ENCODE data around the gene TUBA4B.
A peak's percentile ranks its signal among the peaks of the same experiment; 100 is the strongest.

Gene TUBA4B

GRCh38 chr2:219218732-219219701 lies 34.0 kb upstream of the TUBA4B start, which contains the start of gene ABCB6:
Gene ABCB6 (minus strand): TSS chr2:219218958. CDS start chr2:219218673, 285 bp downstream.
- peak; percentile 95 for DNase-seq

- no peak for DNase-seq
These were observed 33.1 kb upstream of the TUBA4B start for GRCh38 chr2:219219784-219220532.

GRCh38 chr2:219220652-219221402 lies 32.2 kb upstream of the TUBA4B start:
- DNase-seq = no peak

- DNase-seq = no peak
These were observed 31.0 kb upstream of the TUBA4B start for GRCh38 chr2:219221957-219222518.

- DNase-seq = no peak
These were observed 29.0 kb upstream of the TUBA4B start for GRCh38 chr2:219223831-219224610.

GRCh38 chr2:219225350-219225749 lies 27.7 kb upstream of the TUBA4B start:
- DNase-seq = no peak

- DNase-seq = no peak
These were observed 24.8 kb upstream of the TUBA4B start for GRCh38 chr2:219228041-219228910.

GRCh38 chr2:219228911-219229304 lies 24.1 kb upstream of the TUBA4B start:
- DNase-seq = no peak

GRCh38 chr2:219229305-219230058 lies 23.6 kb upstream of the TUBA4B start, which contains the start of the genes ANKZF1 and ATG9A:
Gene ANKZF1 (plus strand): TSS chr2:219229806. CDS start chr2:219230258, 452 bp downstream.
Gene ATG9A (minus strand): TSS chr2:219229636. CDS start chr2:219228024, 1,612 bp downstream.
- peak; percentile 99 for DNase-seq

GRCh38 chr2:219230059-219230540 lies 22.9 kb upstream of the TUBA4B start:
- peak; percentile 66 for DNase-seq

- no peak for DNase-seq
These were observed 18.7 kb upstream of the TUBA4B start for GRCh38 chr2:219234331-219234730.

- DNase-seq = no peak
These were observed 9.7 kb upstream of the TUBA4B start for GRCh38 chr2:219243291-219243761.

GRCh38 chr2:219244789-219245147 lies 8.3 kb upstream of the TUBA4B start:
- no peak for DNase-seq

GRCh38 chr2:219245148-219245898 lies 7.7 kb upstream of the TUBA4B start, which contains the start of the genes GLB1L and STK16:
Gene GLB1L (minus strand): TSS chr2:219245444. CDS start chr2:219243573, 1,871 bp downstream.
Gene STK16 (plus strand): TSS chr2:219245479. CDS start chr2:219246000, 521 bp downstream.
- peak; percentile 91 for DNase-seq

- no peak for DNase-seq
These were observed 7.2 kb upstream of the TUBA4B start for GRCh38 chr2:219245899-219246230.

- no peak for DNase-seq
These were observed 6.5 kb upstream of the TUBA4B start for GRCh38 chr2:219246559-219246958.

GRCh38 chr2:219247678-219248642 lies 5.1 kb upstream of the TUBA4B start:
- no peak for DNase-seq

Measured in fibroblast of skin of right biceps (primary cell).